Activated gamma-delta T cell (primary cell): ENCODE measurements around the gene TDRD10.
A peak's percentile ranks its signal among the peaks of the same experiment; 100 is the strongest.

ENCODE experiments used
- DNase-seq: peaks from one replicate; lab custom pipeline; 2025; lab: John Stamatoyannopoulos, UW
- total RNA-seq, 2 donors: gene quantifications; one replicate each; lab custom pipeline; 2026; lab: John Stamatoyannopoulos, UW

TDRD10 gene
- total RNA-seq = 0 to 0.10 reads per million in 2 donors

GRCh38 chr1:154502066-154502743, at the start of gene TDRD10, which contains the start of gene SHE:
TDRD10 (plus strand) TSS chr1:154502219; CDS start chr1:154506904, 4,685 bp downstream.
SHE (minus strand) TSS chr1:154502412; CDS start chr1:154502026, 386 bp downstream.
- DNase-seq = peak; percentile 28

- no peak for DNase-seq
Measured at GRCh38 chr1:154453161-154453560, 48.9 kb upstream of the TDRD10 start.

- no peak for DNase-seq
Measured at GRCh38 chr1:154453574-154454352, 48.3 kb upstream of the TDRD10 start.

GRCh38 chr1:154454386-154455120, 47.5 kb upstream of the TDRD10 start:
- no peak for DNase-seq

- DNase-seq = no peak
Measured at GRCh38 chr1:154456631-154457030, 45.4 kb upstream of the TDRD10 start.

- DNase-seq = no peak
Measured at GRCh38 chr1:154459080-154459479, 42.9 kb upstream of the TDRD10 start.

GRCh38 chr1:154460695-154461260, 41.2 kb upstream of the TDRD10 start:
- no peak for DNase-seq

- no peak for DNase-seq
Measured at GRCh38 chr1:154463512-154463990, 38.5 kb upstream of the TDRD10 start.

GRCh38 chr1:154465621-154466195, 36.3 kb upstream of the TDRD10 start:
- DNase-seq = no peak

- no peak for DNase-seq
Measured at GRCh38 chr1:154466206-154466605, 35.8 kb upstream of the TDRD10 start.

- no peak for DNase-seq
Measured at GRCh38 chr1:154466921-154467417, 35.0 kb upstream of the TDRD10 start.

GRCh38 chr1:154467434-154468102, 34.5 kb upstream of the TDRD10 start:
- DNase-seq = no peak

GRCh38 chr1:154468535-154469250, 33.3 kb upstream of the TDRD10 start:
- DNase-seq = no peak

GRCh38 chr1:154469844-154470560, 32.0 kb upstream of the TDRD10 start:
- DNase-seq = no peak

- DNase-seq = no peak
Measured at GRCh38 chr1:154471304-154471703, 30.7 kb upstream of the TDRD10 start.

- DNase-seq = no peak
Measured at GRCh38 chr1:154474802-154475201, 27.2 kb upstream of the TDRD10 start.

- DNase-seq = no peak
Measured at GRCh38 chr1:154476791-154477190, 25.2 kb upstream of the TDRD10 start.

- DNase-seq = no peak
Measured at GRCh38 chr1:154478013-154478412, 24.0 kb upstream of the TDRD10 start.

- DNase-seq = no peak
Measured at GRCh38 chr1:154478639-154479038, 23.4 kb upstream of the TDRD10 start.
